Upper lobe of left lung (tissue), 4 donors: ENCODE results near the gene FLOT2.

ENCODE experiments used
- EP300 ChIP-seq, 4 donors: sonication (generic); formaldehyde crosslinking; IDR thresholded peaks; one replicate each; pipeline ENCODE4 v1.5.1; 2017; ENCODE audit warnings: antibody characterized with exemption in 4 of 4, control low read depth in 2 of 4
- POLR2A ChIP-seq, 4 donors: fragments of 450-650 bp; IDR thresholded peaks; one replicate each; pipeline ENCODE4 v1.5.1; 2016 to 2017; ENCODE audit warnings: antibody characterized with exemption in 4 of 4, mild to moderate bottlenecking in 2 of 4

- TF ChIP-seq POLR2A (IDR thresholded peaks at IDR 0.05) (no peak), EP300 (IDR thresholded peaks at IDR 0.05) (no peak)
Observed at GRCh38 chr17:28917029-28917428, 19.5 kb upstream of the FLOT2 start.
